GM18498 (cell line): ENCODE results near the gene CORO1C.

Experiments used
- ATAC-seq: cut with Tn5 transposase; IDR thresholded peaks from one replicate; pipeline ENCODE4 v1.9.1; 2021; ENCODE audit warnings: mild to moderate bottlenecking, moderate library complexity; ENCODE audit not compliant: unreplicated experiment

CORO1C gene

DNA sequence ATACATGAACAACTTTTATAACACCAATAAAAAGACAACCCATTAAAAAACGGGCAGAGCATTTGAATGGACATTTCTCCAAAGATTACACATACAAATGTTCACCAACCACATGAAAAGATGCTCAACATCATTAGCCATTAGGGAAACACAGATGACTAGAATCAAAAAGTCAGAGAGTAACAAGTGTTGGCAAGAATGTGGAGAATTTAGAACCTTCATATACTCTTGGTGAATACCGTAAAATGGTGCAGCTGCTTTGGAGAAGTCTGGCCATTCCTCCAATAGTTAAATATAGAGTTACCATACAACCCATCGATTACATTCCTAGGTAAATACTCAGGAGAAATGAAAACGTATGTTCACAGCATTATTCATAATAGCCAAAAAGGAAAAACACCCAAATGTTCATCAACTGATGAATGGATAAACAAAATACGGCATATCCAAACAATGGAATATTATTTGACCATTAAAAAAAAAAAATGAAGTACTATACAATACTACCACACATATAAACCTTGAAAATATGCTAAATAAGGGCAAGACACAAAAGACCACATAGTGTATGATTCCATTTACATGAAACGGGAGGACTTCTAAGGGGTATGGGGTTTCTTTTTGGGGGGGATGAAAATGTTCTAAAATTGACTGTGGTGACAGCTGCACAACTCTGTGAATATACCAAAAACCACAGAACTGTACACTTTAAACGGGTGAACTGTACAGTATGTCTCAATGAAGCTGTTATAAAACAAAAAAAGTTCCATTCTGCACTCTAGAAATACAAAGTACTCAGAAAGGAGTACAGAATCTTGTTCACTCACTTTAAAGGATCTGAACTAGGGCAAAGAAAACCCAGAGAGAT is 3.2 kb downstream of the CORO1C start:
- no peak for ATAC-seq

DNA sequence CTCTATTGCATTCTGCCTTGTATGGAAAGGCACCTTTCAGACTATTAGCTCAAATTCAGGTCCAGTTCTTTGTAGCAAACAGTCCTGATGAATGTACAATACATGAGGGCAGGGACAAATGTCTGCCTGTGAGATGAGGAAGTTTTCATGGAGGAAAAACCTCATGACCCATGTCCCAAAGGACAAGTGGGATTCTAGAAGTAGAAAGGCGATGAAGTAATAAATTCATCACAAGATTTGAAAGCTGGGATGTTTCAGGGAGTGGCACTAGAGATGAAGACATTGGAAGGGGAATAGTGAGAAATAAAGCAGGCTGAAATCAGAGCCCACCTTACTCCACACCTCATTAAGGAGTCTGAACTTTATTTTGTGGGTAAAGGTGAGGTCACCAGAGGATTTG is 4.2 kb downstream of the CORO1C start:
- no peak for ATAC-seq

DNA sequence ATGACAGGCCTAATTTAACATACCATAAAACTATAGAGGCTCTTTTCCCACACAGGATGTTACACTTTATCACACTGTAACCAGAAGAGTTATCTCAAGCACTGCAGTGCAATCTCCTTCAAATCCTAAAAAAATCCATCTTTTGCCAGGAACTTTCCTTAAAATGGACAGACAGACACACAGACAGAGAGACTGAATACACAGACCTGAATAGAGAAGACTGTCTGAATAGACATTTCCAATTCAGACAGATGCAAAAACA is 6.5 kb downstream of the CORO1C start:
- no peak for ATAC-seq

DNA sequence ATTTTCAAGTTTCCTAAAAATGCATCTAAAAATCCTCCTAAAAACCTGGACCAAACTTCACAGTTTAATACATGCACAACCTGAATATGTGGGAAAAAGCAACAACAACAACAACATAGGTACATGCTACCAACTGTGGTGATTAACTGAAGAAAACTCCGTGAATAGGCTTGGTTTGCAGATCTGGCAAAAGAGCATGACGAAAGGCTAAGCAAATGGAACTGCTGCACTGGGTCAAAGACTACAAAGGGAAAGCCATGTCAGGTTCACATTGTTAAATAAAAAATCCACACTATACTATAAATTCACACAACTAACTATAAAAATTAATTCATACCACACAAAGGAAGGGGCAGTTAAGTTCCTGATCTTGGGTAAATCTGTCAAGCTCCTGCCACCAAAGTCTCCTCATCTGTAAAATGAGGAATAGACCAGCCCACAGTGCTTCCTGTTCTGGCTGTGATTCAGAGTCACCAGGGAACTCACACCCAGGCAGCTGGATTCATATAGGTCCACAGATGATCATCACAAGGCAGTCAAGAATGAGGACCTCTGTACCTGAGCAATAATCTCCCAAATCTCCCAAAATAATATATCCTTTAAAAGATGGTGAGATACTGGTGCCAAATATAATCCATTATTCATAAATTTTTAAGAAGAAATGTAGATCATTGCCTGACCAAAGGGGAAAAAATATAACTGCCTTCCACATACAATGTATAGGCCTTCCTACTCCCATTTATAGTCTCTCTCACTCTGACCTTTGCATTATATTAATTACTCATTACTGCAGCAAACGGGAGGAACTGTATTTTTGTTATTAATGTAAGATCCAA is 7.0 kb downstream of the CORO1C start:
- no peak for ATAC-seq

DNA sequence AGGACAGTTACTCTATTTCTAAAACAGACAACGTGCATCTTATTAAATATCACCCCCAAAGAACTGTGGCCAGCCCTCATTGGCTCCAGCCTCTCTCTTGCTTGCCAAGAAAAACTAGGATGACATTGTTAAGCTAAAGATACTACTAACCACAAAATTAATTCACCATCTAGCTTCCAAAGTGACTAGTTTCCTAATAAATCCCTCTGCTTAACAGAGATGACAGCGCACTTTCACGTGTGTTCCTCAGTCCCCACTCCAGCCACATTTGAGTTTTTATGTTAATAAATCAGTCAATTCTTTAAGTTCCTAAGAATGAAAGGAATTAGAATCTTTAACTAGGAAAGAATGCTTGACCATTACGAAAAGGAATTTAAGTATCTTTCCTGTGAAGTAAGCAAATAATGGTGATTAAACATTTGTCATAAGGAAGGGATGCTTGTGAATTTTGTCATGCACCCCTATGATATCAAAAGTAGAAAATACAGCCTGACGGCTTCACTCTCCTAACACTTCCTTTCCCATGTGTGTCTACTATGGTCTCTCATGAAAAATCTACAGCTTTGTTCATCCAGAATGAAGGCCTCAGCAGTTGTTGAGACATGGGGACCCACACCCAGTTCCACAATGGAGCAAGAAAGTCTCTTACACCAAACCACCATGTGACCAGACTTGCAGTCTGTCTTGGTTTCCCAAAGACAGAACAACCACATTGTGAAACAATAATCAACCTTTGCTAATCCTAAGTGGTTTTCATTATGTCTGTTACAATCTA is 8.1 kb downstream of the CORO1C start:
- no peak for ATAC-seq

DNA sequence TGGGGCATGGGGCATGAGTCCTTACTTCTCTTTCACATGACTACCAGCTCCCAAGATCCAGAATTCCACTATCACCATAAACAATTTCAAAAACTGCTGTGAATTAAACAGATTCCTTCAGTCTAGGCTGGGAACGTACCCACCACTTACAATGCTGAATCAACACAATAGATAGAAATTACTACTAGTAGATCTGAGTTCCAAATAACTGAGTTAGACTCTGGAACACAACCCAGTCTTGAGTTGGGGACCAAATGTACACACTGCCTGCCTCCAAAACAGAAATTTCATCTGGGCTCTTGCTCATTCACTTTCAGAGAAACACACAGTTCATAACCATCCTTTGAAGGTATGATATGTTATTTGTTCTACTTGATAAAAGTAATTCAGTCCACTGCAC is 8.9 kb downstream of the CORO1C start:
- ATAC-seq = no peak

DNA sequence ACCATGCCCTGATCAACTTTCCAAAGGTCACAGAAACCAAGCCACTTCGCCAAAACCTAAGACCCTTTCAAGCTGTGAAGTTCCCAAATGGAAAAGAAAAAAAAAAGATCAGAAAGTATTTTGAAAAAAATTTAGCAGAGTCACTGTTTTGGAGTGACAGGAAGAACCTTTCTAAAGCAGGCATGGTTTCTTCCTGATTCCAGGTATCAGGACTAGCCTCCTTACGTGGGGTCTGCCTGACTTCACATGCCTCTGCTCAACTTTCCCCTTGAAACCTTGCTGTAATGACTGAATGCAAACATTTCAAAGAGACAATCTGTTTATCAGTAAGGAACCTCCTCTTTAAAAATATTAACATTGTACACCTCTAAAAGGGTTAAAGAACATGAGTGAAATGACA is 9.5 kb downstream of the CORO1C start:
- no peak for ATAC-seq

DNA sequence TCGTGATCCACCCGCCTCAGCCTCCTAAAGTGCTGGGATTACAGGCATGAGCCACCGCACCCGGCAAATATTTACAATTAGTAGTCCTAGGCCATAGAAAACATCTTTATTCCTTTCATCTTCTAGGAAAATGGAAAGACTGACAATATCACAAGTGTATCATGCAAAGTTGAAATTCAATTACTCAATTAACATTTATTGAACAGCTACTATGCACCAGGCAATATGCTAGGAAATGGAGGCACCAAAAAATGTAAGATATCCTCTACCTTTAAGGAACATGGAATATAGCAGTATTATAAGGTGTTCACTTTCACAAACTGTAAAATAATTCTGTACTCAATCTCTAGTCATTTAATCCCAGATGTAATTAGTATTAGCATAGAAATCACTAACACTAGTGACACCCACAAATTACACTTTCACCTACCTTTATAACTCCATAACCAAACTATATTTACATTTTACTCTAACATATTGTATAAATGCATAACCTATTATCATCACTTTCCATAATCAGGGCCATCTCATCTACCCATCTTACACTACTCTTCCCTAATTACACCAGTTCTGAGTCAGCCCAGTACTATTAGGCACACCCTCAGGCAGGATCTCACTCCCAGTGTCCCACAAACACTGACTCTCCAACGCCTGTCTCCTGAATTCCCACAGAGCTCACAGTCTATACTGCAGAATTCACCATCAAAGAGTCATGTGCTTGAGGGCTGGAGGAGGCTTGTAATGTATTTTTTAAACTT is 10.4 kb downstream of the CORO1C start:
- no peak for ATAC-seq

DNA sequence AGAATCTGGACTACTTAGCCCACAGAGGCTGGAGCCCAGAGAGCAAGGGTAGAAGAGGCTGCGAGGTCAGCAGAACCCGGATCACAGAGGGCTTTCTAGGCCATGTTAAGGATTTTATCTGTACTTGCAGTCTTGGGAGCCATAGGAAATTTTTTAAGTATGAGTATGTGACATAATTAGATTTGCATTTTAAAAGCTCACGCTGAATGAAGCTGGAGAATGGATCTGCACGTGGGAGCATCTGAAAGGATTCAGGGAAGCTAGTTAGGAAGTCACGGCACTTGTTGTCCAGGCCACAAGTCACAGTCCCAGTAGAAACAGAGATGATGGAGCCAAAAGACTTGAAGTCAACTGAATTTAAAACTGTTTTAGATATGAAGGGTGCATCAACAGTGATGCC is 14.1 kb downstream of the CORO1C start:
- no peak for ATAC-seq

DNA sequence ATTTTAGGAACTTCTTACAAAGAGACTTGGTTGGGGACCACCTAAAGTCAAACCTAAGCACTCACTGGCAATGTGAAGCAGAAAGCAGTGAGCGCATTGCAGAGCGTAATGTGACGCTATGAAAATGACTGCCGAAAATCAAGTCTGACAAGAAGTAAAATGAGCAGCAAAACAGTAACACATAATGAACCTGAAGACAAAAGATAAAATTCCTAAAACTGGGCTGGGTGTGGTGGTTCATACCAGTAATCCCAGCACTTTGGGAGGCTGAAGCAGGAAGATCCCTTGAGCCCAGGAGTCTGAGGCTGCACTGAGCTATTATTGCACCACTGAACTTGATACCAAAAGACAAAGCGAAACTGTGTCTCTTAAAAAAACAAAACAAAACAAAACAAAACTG is 16.5 kb downstream of the CORO1C start:
- no peak for ATAC-seq

DNA sequence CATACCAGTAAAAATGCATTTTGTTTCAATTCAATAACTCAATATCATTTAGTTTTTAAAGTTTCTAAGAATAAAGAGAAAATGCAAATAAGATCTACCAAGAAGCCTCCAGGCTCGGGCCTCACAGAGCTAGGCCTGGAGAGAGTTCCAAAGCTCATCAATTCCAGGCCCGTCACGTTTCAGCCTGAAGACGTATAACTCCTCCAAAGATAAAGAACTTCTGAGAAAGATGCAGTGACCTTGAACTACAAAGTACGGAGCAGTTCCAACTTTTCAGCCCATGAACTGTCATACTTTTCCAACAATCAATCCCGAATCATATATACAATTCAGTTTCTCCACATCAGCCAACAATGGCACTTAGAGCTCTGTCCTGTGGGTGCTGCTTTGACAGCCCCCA is 17.8 kb downstream of the CORO1C start:
- no peak for ATAC-seq

DNA sequence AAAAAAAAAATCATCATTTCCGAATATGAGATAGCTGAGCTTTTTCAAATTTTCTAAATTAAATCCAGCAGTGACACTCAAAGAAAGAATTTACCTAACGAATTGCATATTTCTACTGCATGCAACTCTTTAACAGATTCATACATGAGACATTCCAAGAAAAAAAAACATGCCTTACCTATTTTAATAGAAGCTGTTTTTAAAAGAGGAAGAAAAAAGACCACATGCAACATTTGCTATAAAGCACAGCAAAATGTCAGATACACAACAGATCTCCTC is 18.5 kb downstream of the CORO1C start:
- ATAC-seq = no peak

DNA sequence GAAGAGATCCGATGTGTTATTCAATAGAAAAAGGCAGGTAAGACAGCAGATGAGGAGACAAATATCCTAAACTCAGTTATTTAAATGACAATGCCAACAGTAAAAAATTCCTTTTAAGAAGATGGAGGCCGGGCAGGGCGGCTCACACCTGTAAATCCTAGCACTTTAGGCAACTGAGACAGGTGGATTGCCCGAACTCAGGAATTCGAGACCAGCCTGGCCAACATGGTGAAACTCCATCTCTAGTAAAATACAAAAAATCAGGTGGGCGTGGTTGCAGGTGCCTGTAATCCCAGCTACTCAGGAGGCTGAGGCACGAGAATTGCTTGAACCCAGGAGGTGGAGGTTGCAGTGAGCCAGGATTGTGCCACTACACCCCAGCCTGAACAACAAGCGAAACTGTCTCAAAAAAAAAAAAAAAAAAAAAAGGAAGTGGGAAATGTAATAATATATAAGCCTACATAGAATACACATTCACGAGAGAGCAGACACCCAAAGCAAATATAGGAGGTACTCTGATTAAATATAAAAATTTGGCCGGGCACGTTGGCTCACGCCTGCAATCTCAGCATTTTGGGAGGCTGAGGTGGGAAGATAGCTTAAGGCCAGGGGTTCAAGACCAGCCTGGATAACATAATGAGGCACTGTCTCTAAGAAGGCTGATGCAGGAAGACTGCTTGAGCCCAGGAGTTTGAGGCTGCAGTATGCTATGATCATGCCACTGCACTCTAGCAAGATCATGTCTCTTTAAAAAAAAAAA is 19.0 kb downstream of the CORO1C start:
- no peak for ATAC-seq

DNA sequence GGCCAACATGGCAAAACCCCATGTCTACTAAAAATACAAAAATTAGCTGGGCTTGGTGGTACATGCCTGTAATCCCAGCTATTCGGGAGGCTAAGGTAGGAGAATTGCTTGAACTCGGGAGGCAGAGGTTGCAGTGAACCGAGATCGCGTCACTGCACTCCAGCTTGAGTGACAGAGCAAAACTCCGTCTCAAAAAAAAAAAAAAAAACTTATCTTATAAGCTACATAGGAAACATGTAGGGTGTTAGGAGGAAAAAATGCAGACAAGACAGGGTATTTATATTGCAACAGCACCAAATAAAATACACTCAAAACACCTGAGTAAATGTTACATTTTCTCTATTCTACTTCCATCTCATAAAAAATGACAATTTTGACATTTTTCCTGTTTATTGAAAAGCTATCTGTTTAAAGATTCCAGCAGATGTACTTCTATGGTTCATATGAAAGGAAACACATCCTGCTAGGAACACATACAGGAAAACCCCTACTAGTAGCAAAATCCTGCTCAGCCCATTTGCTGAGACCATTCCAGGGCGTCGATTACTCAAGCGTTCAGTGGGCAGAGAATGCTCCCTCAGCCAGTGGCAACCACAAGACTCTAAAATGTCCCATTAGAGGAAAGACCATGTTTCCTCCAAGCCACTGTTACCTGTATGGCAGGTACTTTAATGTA is 19.7 kb downstream of the CORO1C start:
- ATAC-seq = no peak

DNA sequence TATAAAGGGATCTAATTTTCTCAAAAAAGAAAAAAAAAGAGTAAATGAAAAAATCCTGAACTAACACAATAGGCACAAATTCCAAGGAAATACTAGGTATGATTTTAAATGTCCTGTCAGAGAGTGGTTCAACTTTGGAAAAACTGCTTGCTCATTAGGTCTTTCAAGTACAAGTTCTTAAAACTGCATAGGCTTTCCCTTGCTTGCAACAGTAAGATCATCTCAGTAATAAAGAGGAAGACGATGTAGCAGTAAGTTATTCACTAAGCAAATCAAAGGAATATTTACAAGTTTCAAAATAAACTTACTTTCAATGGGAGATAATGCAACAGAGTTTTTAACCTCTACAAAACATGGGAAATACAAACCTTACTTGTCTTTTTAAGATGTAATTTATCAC is 21.6 kb downstream of the CORO1C start:
- no peak for ATAC-seq

DNA sequence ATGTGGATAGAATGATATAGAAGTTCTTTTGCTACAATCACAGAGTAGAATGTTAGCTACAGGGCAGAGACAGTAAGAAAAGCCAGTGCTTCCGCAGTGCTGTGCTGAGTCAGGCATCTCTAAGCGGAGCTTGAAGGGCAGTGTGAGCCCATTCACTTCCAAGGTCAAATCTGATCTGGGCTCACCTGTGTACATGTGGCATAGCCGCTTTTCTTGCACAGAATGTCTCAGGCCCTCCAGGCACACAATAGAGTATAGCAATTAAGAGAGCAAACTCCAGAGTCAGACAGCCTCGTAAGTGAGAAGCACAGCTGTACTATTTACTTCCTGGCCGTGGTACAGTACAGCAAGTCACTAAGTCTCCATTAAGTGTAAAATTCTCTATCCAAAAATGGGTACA is 26.8 kb downstream of the CORO1C start:
- ATAC-seq = no peak

DNA sequence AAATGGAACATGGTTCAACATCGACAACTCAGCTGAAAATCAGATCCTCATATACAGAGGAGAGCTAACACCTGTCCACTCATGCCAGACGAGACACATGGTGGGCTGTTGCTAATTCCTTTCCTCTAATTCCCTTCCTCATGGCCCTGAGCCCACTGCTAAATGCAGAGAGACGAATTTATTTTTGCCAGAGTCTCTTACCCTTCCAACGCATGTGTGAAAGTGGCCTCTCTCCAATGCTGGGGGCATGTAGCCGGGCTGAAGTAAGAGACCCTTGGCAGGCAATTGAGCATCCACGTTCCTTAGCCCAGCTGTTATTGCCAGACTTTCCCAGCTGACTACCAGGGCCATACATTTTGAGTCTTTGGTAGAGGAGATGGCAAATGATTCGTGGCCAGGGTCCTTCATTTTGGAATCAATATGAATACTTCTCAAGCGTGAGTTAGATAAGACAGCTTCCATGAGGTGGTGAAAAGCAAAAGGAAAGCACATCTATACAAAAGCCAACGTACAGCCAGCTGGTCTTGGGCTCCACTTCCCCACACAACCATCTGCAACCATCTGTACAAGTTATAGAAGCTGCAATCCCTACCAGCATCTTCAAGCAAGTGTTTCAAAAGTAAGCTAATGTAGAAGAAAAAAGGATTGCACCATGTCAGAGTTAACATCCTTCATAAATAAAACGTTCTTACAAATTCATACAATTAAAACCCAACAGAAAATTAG is 28.6 kb downstream of the CORO1C start:
- no peak for ATAC-seq

DNA sequence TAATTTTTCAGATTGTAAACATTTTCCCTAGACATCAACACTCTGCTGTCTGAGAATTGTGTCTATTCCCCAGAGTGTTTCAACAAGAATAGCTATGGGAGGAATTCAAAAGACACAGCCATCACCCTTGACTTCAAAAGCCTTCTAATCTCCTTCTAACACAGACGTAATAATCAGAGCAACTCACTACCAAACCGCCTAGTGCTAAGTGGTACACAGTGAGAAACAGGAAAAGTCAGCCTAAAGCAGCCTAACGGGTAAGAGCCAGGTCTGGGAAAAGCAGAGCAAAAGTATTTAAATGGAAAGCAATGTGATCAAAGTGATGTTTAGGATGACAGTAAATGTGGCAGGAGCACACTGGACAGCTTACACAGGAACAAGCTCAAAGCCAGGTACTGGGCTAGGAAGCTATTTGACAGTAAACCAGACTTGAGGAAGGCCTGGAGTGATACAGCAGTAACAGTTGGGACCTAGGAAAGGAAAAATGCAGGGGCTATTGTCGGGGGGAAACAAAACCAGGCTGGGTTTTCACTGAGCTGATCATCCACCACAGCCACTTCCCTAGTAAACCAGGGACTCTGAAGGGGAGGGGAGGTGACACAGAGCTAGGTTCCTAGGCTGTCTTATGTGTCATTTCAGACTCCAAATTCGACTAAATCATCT is 29.4 kb downstream of the CORO1C start:
- ATAC-seq = no peak
